ENCODE data around the gene GXYLT1.

The GXYLT1 gene

DNA sequence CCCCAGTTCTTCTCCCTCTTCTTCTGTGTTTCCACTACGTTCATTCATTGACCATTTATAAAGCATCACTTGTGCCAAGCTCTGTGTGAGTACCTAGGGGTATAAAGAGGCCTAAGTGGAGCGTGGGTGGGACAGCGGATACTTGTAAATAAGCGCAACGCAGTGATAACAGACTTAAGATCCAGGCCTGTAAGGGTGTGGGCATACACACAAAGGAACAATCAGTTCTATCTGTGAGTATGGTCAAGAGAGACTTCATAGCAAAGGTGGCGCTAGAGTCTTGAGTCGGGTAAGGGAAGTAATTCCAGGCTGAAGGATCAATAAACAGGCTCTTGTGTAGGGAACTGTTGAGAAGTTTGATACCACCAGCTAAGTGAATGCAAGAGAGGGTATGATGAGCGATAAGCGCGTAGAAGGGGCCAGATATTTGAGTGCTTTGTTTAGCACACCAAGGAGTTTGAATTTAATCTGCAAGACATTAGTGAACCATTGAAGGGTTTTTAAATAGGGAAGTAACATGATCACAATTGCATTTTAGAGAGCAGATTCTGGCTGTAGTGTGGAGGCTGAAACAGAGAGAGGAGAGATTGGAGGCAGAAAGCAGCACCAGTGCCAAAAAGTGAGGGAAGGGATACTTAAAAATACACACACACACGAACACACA, 1.0 kb upstream of the GXYLT1 start:
- TF ChIP-seq, protein P1, sequence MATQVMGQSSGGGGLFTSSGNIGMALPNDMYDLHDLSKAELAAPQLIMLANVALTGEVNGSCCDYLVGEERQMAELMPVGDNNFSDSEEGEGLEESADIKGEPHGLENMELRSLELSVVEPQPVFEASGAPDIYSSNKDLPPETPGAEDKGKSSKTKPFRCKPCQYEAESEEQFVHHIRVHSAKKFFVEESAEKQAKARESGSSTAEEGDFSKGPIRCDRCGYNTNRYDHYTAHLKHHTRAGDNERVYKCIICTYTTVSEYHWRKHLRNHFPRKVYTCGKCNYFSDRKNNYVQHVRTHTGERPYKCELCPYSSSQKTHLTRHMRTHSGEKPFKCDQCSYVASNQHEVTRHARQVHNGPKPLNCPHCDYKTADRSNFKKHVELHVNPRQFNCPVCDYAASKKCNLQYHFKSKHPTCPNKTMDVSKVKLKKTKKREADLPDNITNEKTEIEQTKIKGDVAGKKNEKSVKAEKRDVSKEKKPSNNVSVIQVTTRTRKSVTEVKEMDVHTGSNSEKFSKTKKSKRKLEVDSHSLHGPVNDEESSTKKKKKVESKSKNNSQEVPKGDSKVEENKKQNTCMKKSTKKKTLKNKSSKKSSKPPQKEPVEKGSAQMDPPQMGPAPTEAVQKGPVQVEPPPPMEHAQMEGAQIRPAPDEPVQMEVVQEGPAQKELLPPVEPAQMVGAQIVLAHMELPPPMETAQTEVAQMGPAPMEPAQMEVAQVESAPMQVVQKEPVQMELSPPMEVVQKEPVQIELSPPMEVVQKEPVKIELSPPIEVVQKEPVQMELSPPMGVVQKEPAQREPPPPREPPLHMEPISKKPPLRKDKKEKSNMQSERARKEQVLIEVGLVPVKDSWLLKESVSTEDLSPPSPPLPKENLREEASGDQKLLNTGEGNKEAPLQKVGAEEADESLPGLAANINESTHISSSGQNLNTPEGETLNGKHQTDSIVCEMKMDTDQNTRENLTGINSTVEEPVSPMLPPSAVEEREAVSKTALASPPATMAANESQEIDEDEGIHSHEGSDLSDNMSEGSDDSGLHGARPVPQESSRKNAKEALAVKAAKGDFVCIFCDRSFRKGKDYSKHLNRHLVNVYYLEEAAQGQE (IDR thresholded peaks at IDR 0.05; ENCODE audit: insufficient read depth in 1 of 2, low read depth in 2 of 2, low read length in 2 of 2) = no peak
- TF ChIP-seq POLR2AphosphoS5 (IDR thresholded peaks at IDR 0.05; ENCODE audit: low read depth, low read length) (no peak), SIN3A (IDR thresholded peaks at IDR 0.05; ENCODE audit: borderline replicate concordance, insufficient read depth, low read length) (no peak), TAF1 (IDR thresholded peaks at IDR 0.05; ENCODE audit: borderline replicate concordance, insufficient read depth, low read length) (no peak), FOXP2 (optimal IDR thresholded peaks at IDR 0.05; ENCODE audit: borderline replicate concordance, extremely low read depth, extremely low read length, insufficient read depth) (no peak)

DNA sequence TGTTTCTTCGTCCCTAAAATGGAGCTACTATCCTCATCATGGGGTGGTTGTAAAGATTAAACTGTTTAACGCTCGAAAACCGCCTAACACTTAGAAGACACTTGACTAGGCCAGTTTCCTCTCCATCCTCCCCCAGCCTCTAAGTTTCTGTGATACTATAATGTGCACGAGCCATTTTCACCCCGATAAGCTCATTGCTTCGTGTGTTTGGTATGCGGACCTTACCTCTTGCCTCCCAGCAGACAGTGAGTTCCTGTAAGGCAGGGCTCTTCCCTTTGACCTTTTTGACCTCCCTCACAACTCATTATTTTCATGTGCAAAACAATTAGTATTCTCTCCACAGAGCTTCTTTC, 499 bp upstream of the GXYLT1 start:
- TF ChIP-seq FOXP2 (optimal IDR thresholded peaks at IDR 0.05; ENCODE audit: borderline replicate concordance, extremely low read depth, extremely low read length, insufficient read depth) (no peak), SIN3A (IDR thresholded peaks at IDR 0.05; ENCODE audit: borderline replicate concordance, insufficient read depth, low read length) (no peak), TAF1 (IDR thresholded peaks at IDR 0.05; ENCODE audit: borderline replicate concordance, insufficient read depth, low read length) (no peak), POLR2AphosphoS5 (IDR thresholded peaks at IDR 0.05; ENCODE audit: low read depth, low read length) (no peak)
- TF ChIP-seq, protein P1 (IDR thresholded peaks at IDR 0.05; ENCODE audit: insufficient read depth in 1 of 2, low read depth in 2 of 2, low read length in 2 of 2) = no peak

DNA sequence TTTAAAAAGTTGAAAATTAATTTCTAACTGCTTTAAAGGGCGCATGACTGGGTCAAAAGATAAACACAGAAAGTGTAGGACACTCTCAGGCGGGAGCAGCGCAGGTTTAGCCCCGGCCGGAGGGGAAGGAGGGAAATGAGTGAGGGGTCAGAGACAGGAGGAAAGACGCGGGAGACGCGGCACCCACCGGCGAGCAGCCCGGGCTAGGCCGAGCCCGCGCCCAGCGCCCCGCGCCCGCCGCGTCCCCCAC, 591 bp downstream of the GXYLT1 start:
- no peak for TF ChIP-seq FOXP2 (optimal IDR thresholded peaks at IDR 0.05; ENCODE audit: borderline replicate concordance, extremely low read depth, extremely low read length, insufficient read depth)
- TF ChIP-seq, protein P1 (IDR thresholded peaks at IDR 0.05; ENCODE audit: insufficient read depth in 1 of 2, low read depth in 2 of 2, low read length in 2 of 2) = no peak
- TF ChIP-seq SIN3A (IDR thresholded peaks at IDR 0.05; ENCODE audit: borderline replicate concordance, insufficient read depth, low read length) = no peak
- no peak for TF ChIP-seq TAF1 (IDR thresholded peaks at IDR 0.05; ENCODE audit: borderline replicate concordance, insufficient read depth, low read length)
- no peak for TF ChIP-seq POLR2AphosphoS5 (IDR thresholded peaks at IDR 0.05; ENCODE audit: low read depth, low read length)

DNA sequence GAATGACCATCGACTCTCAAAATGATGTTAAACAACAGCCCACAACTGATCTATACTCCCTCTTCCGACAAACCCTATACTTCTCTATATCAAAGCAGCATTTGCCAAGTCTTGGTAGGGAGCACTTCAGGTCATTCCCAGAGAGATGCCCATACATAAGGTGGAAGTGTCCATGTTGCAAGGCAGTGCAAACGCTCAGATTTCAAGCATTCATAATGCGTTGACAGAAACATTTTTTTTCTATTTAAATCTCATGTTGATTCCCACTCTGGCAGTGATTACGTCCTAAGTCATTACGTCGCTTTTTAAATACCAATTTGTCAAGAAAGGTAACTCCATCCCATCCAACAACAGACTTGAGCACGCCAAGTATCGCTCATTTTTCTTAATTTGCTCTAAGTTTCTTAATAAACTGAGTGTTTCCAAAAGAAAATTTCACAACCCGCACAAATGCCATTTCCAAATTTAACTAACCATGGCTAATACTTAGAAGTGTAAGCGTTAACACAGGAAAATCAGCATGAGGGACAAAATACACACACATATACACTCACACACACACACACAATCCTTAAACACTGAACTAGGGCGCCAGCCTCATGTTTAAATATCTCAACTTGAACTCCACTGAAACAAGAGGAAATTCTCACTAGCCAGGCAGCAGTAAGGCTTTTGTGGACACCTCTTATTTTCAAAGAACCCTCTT, 1.1 kb downstream of the GXYLT1 start:
- peak; percentile 50; the same call in 1 of the 2 replicates for TF ChIP-seq SIN3A (IDR thresholded peaks at IDR 0.05; ENCODE audit: borderline replicate concordance, insufficient read depth, low read length)
- no peak for TF ChIP-seq FOXP2 (optimal IDR thresholded peaks at IDR 0.05; ENCODE audit: borderline replicate concordance, extremely low read depth, extremely low read length, insufficient read depth)

DNA sequence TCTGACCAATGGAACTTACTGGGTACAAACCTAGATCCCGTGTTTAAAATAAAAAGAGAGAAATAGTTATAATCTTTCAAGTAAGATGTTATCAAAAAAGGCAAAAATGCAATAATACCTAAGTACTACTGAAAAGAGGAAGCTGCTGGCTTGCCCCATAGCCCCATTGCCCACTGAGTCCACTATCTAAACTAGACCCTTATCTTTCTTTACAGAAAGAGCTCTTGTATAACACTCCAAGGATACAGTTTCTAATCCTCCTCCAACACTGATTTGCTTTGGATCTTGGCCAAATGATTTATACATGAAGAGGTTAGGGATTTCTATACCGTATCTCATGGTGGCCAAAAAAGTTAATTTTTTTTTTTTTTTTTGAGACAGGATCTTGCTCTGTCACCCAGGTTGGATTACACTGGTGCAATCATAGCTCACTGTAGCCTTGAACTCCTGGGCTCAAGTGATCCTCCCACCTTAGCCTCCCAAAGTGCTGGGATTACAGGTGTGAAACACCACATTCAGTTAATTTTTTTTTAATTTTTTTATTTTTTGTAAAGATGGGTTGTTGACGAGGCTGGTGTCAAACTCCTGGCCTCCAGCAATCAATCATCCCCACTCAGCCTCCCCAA, 2.6 kb downstream of the GXYLT1 start:
- TF ChIP-seq POLR2AphosphoS5 (IDR thresholded peaks at IDR 0.05; ENCODE audit: low read depth, low read length) = no peak

DNA sequence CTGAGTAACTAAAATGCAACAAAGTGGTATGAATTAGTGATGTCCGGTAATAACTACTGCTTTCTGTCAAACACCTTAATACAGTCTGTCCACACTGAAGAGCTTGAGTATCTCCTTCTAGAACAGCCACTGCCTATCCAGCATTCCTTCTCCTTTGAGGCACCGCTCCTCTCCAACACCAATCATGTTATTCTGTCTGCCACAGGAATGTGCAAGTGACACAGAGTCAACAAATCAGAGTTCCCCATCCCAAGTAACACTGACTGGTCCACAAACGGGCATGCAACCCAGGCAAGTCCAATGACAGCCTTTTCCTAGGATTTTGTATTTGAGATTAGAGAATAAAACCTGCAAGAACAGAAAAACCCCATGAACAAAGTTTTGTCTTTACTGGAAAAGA, 3.8 kb downstream of the GXYLT1 start:
- no peak for TF ChIP-seq SIN3A (IDR thresholded peaks at IDR 0.05; ENCODE audit: borderline replicate concordance, insufficient read depth, low read length)
- TF ChIP-seq, protein P1 (IDR thresholded peaks at IDR 0.05; ENCODE audit: insufficient read depth in 1 of 2, low read depth in 2 of 2, low read length in 2 of 2) = no peak
- TF ChIP-seq TAF1 (IDR thresholded peaks at IDR 0.05; ENCODE audit: borderline replicate concordance, insufficient read depth, low read length) = no peak

Measured in PFSK-1 (cell line).